Upper lobe of left lung (tissue), 6 donors: ENCODE measurements around the gene HES2. TPM values are rescaled to one million over a fixed set of nuclear protein-coding genes. Genes with fewer than 3 reads are reported as not detected.
A peak's percentile ranks its signal among the peaks of the same experiment; 100 is the strongest.
"Not testable (repeated sequence)": the region's sequence is repeated elsewhere in the genome, so short reads cannot be mapped to it uniquely, and the experiment has no call there.

Experiments
- ATAC-seq, 2 donors: fragments of 200-7000 bp; cut with Tn5 transposase; one replicate each; pipeline ENCODE4 v1.9.1; 2022; ENCODE audit warnings: mild to moderate bottlenecking in 2 of 2, moderate library complexity in 2 of 2; ENCODE audit not compliant: low FRiP score in 2 of 2
- DNase-seq, 2 donors: peaks; one replicate each; pipeline ENCODE4 v3.0.0-alpha.2; 2019 to 2020
- H3K27ac ChIP-seq, 4 donors: fragments of 200-600 bp; sonication (generic); one replicate each; pipeline ENCODE4 v1.5.1; 2016 to 2019
- H3K27me3 ChIP-seq, 4 donors: fragments of 200-600 bp; sonication (generic); one replicate each; pipeline ENCODE4 v1.5.1; 2017 to 2019
- H3K36me3 ChIP-seq, 4 donors: fragments of 200-600 bp; sonication (generic); one replicate each; pipeline ENCODE4 v1.5.1; 2016 to 2019
- H3K4me1 ChIP-seq, 4 donors: fragments of 200-600 bp; sonication (generic); one replicate each; pipeline ENCODE4 v1.5.1; 2018 to 2019
- H3K4me3 ChIP-seq, 4 donors: fragments of 200-600 bp; sonication (generic); one replicate each; pipeline ENCODE4 v1.5.1; 2017 to 2019; ENCODE audit warnings: mild to moderate bottlenecking in 2 of 4, moderate library complexity in 1 of 4
- H3K9me3 ChIP-seq, 4 donors: fragments of 200-600 bp; sonication (generic); one replicate each; pipeline ENCODE4 v1.5.1; 2018 to 2019
- EP300 ChIP-seq, 4 donors: sonication (generic); formaldehyde crosslinking; IDR thresholded peaks; one replicate each; pipeline ENCODE4 v1.5.1; 2017; ENCODE audit warnings: antibody characterized with exemption in 4 of 4, control low read depth in 2 of 4
- POLR2A ChIP-seq, 4 donors: fragments of 450-650 bp; IDR thresholded peaks; one replicate each; pipeline ENCODE4 v1.5.1; 2016 to 2017; ENCODE audit warnings: antibody characterized with exemption in 4 of 4, mild to moderate bottlenecking in 2 of 4
- POLR2AphosphoS5 ChIP-seq, 2 donors: sonication (generic); formaldehyde crosslinking; IDR thresholded peaks; one replicate each; pipeline ENCODE4 v1.5.1; 2017; ENCODE audit warnings: antibody characterized with exemption in 2 of 2
- WGBS, 2 donors: methylation state at CpG; one replicate each; pipeline ENCODE4 v1.1.5; 2017 to 2018; 5-methylcytosine and 5-hydroxymethylcytosine counted together
- total RNA-seq, 6 donors: library from RNA; depleted of rRNA in 4 of 6; stranded (reverse); fragments of >200 nt in 4 of 6; gene quantifications; one replicate each; pipeline versions ENCODE4 v1.1.0 to v1.2.1, GENCODE V29; 2016 to 2021
- TF ChIP-seq, protein P1 (sequence below), 6 experiments: fragments of 450-650 bp in 4 of 6; fragments of 200-600 bp in 2 of 6; sonication (generic) in 2 of 6; IDR thresholded peaks; one replicate each; pipeline ENCODE4 v1.5.1; 2016 to 2019; ENCODE audit warnings: antibody characterized with exemption in 6 of 6
- donor health status: DM: no; HTN: no; CAD: no; lungs with moderate emphysema.
- donor health status: DM: no; HTN: yes; CAD: no; lungs with severe emphysema.

The HES2 gene
- total RNA-seq, 6 donors from 2014 or later = 1.8 to 11.4 (median 3.7) TPM

- H3K4me3 ChIP-seq = no peak overlapping the region
- H3K27ac ChIP-seq = no peak overlapping the region
- H3K4me1 ChIP-seq = peaks cover under 1 to 2% (median under 1%) of the 10 kb centered on the region in 4 donors
- ATAC-seq (no peak), DNase-seq (no peak)
- TF ChIP-seq POLR2A (IDR thresholded peaks at IDR 0.05) = no peak
- H3K27me3 ChIP-seq = no peaks in the 10 kb centered on the region
- H3K9me3 ChIP-seq = no peaks in the 10 kb centered on the region
- H3K36me3 ChIP-seq = no peaks in the 10 kb centered on the region
- 88% methylated on average over 3 of the region's 3 CpGs for WGBS, 2 donors
These were observed 20.4 kb downstream of the HES2 start for GRCh38 chr1:6399294-6399693.

GRCh38 chr1:6397844-6398441 lies 21.8 kb downstream of the HES2 start:
- ATAC-seq = no peak
- Histone ChIP-seq H3K4me1 (peaks cover 5 to 9% (median 6%) of the 10 kb centered on the region in 4 donors), H3K9me3 (no peaks in the 10 kb centered on the region), H3K27me3 (no peaks in the 10 kb centered on the region), H3K36me3 (no peaks in the 10 kb centered on the region), H3K4me3 (no peak overlapping the region), H3K27ac (no peak overlapping the region)
- no peak for DNase-seq
- WGBS, 2 donors = 69 to 72% methylated on average over 10 of the region's 10 CpGs
- TF ChIP-seq, protein P1, sequence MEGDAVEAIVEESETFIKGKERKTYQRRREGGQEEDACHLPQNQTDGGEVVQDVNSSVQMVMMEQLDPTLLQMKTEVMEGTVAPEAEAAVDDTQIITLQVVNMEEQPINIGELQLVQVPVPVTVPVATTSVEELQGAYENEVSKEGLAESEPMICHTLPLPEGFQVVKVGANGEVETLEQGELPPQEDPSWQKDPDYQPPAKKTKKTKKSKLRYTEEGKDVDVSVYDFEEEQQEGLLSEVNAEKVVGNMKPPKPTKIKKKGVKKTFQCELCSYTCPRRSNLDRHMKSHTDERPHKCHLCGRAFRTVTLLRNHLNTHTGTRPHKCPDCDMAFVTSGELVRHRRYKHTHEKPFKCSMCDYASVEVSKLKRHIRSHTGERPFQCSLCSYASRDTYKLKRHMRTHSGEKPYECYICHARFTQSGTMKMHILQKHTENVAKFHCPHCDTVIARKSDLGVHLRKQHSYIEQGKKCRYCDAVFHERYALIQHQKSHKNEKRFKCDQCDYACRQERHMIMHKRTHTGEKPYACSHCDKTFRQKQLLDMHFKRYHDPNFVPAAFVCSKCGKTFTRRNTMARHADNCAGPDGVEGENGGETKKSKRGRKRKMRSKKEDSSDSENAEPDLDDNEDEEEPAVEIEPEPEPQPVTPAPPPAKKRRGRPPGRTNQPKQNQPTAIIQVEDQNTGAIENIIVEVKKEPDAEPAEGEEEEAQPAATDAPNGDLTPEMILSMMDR (IDR thresholded peaks at IDR 0.05) = no peak
- TF ChIP-seq POLR2A (IDR thresholded peaks at IDR 0.05) (no peak), POLR2AphosphoS5 (IDR thresholded peaks at IDR 0.05) (no peak), EP300 (IDR thresholded peaks at IDR 0.05) (no peak)

DNA sequence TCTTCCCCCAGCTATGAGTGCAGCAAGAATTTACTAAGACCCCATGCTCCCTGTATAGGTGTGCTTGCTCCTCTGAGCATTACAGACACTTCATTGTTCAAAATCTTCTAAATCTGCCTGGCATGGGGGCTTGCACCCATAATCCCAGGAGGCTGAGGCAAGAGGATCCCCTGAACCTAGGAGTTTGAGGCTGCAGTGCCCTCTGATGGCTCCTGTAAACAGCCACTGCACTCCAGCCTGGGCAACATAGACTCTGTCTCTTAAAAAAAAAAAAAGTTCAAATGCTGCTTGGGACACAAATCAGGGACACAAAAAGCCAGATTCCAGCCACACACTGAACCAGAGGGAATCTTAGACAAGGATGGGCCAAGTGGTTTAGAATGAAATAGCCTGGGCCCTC lies 22.7 kb downstream of the HES2 start:
- Histone ChIP-seq H3K36me3 (no peaks in the 10 kb centered on the region), H3K4me1 (peaks cover 13 to 19% (median 14%) of the 10 kb centered on the region in 4 donors), H3K27me3 (no peaks in the 10 kb centered on the region), H3K9me3 (no peaks in the 10 kb centered on the region), H3K4me3 (no peak overlapping the region), H3K27ac (no peak overlapping the region)
- TF ChIP-seq, protein P1 (IDR thresholded peaks at IDR 0.05) = no peak
- TF ChIP-seq POLR2A (IDR thresholded peaks at IDR 0.05) (no peak), EP300 (IDR thresholded peaks at IDR 0.05) (no peak), POLR2AphosphoS5 (IDR thresholded peaks at IDR 0.05) (no peak)
- DNase-seq (no peak), ATAC-seq (no peak)

- not testable (repeated sequence) for H3K36me3 ChIP-seq, H3K27ac ChIP-seq, H3K27me3 ChIP-seq, ATAC-seq, H3K9me3 ChIP-seq, H3K4me3 ChIP-seq
- 92 to 96% methylated on average over 12 to 34 of the region's 34 CpGs for WGBS, 2 donors
- H3K4me1 ChIP-seq = peaks cover 14 to 25% (median 18%) of the 10 kb centered on the region in 4 donors
- DNase-seq = peak in 1 of 2 donors; percentile 76
These were observed 23.9 kb downstream of the HES2 start for GRCh38 chr1:6395781-6396244.

DNA sequence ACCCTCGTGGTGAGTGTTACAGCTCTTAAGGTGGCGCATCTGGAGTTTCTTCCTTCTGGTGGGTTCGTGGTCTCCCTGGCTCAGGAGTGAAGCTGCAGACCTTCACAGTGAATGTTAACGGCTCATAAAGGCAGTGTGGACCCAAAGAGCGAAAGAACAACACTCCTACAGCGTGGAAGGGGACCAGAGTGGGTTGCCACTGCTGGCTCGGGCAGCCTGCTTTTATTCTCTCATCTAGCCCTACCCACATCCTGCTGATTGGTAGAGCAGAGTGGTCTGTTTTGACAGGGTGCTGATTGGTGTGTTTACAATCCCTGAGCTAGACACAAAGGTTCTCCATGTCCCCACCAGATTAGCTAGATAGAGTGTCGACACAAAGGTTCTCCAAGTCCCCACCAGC lies 24.6 kb downstream of the HES2 start:
- 86 to 89% methylated on average over 7 to 8 of the region's 8 CpGs for WGBS, 2 donors

DNA sequence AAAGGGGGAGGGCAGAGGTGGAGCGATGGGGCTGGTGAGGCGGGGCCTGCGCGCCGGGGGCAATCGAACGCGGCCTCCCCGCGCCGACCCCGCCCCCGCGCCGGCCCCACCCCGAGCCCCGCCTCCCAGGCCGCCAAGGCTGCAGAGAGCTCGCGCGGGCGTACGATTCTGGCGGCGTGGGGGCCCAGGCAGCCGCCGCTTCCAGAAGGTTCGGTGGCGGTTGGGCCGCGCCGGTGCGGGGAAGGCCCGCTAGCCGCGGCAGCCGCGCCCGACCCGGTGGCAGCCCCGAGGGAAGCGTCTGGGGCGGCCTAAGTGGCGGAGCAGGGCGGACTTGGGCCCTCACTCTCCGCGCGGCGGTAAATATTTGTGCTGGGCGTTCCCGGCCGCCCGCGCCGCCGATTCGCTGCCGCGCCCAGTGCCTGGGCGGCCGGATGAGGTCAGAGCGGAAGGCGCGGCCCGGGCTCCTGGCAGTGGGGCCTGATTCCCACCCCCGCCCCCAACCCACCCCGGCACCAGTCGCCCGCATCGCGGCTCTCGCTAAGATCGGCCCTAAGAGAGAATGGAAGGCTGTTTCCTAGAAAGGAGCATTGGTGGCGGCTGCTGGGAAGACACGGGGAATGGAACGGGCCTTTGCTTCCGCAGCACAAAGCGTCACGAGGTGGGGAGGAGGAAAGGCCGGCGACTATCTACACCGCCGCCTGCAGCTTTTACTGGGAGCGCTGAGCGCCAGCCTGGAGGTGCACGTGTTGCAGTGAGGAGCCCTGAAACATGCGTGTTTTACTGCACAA lies 26.1 kb downstream of the HES2 start, which contains the start of gene ACOT7:
ACOT7 (minus strand) TSS at position 368 of the 788 bp plus-strand sequence. CDS start 368 bp downstream, outside the sequence.
- H3K9me3 ChIP-seq = no peaks in the 10 kb centered on the region
- DNase-seq = peak; percentile 86 to 98
- ATAC-seq = peak; percentile 95 to 99
- no peaks in the 10 kb centered on the region for H3K36me3 ChIP-seq
- no peaks in the 10 kb centered on the region for H3K27me3 ChIP-seq
- peaks cover 14 to 25% (median 18%) of the 10 kb centered on the region in 4 donors for H3K4me1 ChIP-seq
- peak within 1 kb of the TSS; percentile 70 to 81 (median 76) for H3K4me3 ChIP-seq
- WGBS, 2 donors = 0 to 2% methylated on average over 14 to 22 of the region's 87 CpGs
- TF ChIP-seq, protein P1 (IDR thresholded peaks at IDR 0.05) = peak in 3 of 6 experiments; percentile 5 to 17 (median 9)
- TF ChIP-seq POLR2A (IDR thresholded peaks at IDR 0.05) (peak in 2 of 4 donors; percentile 61 to 86), POLR2AphosphoS5 (IDR thresholded peaks at IDR 0.05) (peak; percentile 32 to 38), EP300 (IDR thresholded peaks at IDR 0.05) (no peak)
- peak within 1 kb of the TSS; percentile 94 to 98 (median 98) for H3K27ac ChIP-seq

More for the DNA sequence above, 24.6 kb downstream of the HES2 start:
- H3K9me3 ChIP-seq, ATAC-seq, DNase-seq, H3K4me3 ChIP-seq, H3K27me3 ChIP-seq, H3K36me3 ChIP-seq, H3K27ac ChIP-seq: not testable (repeated sequence)
- H3K4me1 ChIP-seq = peaks cover 14 to 25% (median 18%) of the 10 kb centered on the region in 4 donors
